K562 (cell line): ENCODE measurements around the gene SRCAP. TPM values are rescaled to one million over a fixed set of nuclear protein-coding genes. Genes with fewer than 3 reads are reported as not detected.

ENCODE experiments used
- BACH1 ChIP-seq: fragments of 200-800 bp; sonication (Bioruptor generic); IDR thresholded peaks from 2 replicates; pipeline ENCODE4 v1.6.1; 2016; ENCODE audit warnings: missing genetic modification characterization, missing compliant biosample characterization
- FIP1L1 ChIP-seq: fragments of 200-400 bp; formaldehyde crosslinking; IDR thresholded peaks from 2 replicates; pipeline ENCODE4 v1.6.1; 2018; ENCODE audit warnings: mild to moderate bottlenecking, low read depth, low read length; ENCODE audit not compliant: poor library complexity, severe bottlenecking
- PHF21A ChIP-seq: fragments of 450-650 bp; IDR thresholded peaks from 2 replicates; pipeline ENCODE4 v1.6.1; 2017; ENCODE audit warnings: low read depth, borderline replicate concordance
- PTBP1 ChIP-seq: fragments of 200-400 bp; formaldehyde crosslinking; IDR thresholded peaks from 2 replicates; pipeline ENCODE4 v1.6.1; 2017; ENCODE audit warnings: low read depth, low read length
- SLC30A9 ChIP-seq: fragments of 250-450 bp; sonication (Bioruptor Pico); IDR thresholded peaks from 2 replicates; pipeline ENCODE4 v1.8.0; 2022; ENCODE audit warnings: mild to moderate bottlenecking, moderate library complexity
- TCF3 ChIP-seq: sonication (generic); formaldehyde crosslinking; IDR thresholded peaks from 2 replicates; pipeline ENCODE4 v1.4.0; 2020; ENCODE audit warnings: mild to moderate bottlenecking, missing genetic modification reagents
- ZKSCAN3 ChIP-seq: fragments of 250-450 bp; sonication (Bioruptor Pico); IDR thresholded peaks from 2 replicates; pipeline ENCODE4 v1.4.0; 2020
- ZNF561 ChIP-seq: fragments of 450-650 bp; formaldehyde crosslinking; conservative IDR thresholded peaks from 2 replicates; pipeline ENCODE4 v1.4.0; 2020; ENCODE audit warnings: mild to moderate bottlenecking, moderate library complexity
- polyA plus RNA-seq, 8 experiments: library from polyadenylated mRNA; depleted of rRNA in 4 of 8; stranded (reverse) in 5 of 8; unstranded in 3 of 8; fragments of >200 nt; fragmentation: Nextera tagmentation in 2 of 8; fragmentation: Illumina TruSeq in 1 of 8; extraction: Ambion mirVana in 2 of 8; extraction: Trizol in 1 of 8; gene quantifications; 2 replicates each; pipeline versions ENCODE4 v1.2.1 to v1.2.3, GENCODE V29; 2011 to 2014; ENCODE audit warnings: inconsistent platforms in 1 of 8, missing spikeins in 1 of 8
- total RNA-seq, 7 experiments: library from RNA; depleted of rRNA in 6 of 7; stranded (reverse); fragments of >200 nt in 6 of 7; fragmentation: Illumina TruSeq in 2 of 7; extraction: Trizol in 2 of 7; gene quantifications; 2 replicates each; pipeline versions ENCODE4 v1.2.1 to v1.2.3, GENCODE V29; 2011 to 2021; ENCODE audit warnings: low replicate concordance in 1 of 7
- TF ChIP-seq, protein P1 (sequence below), 2 experiments: fragments of 450-650 bp in 1 of 2; IDR thresholded peaks; 2 replicates each; pipeline ENCODE4 v1.6.1; 2011 to 2017; ENCODE audit warnings: low read depth in 2 of 2, antibody characterized with exemption in 1 of 2, borderline replicate concordance in 1 of 2, low read length in 1 of 2, mild to moderate bottlenecking in 1 of 2, mixed read lengths in 1 of 2; ENCODE audit not compliant: control insufficient read depth in 1 of 2
- TF ChIP-seq, protein P2 (sequence below): fragments of 200-600 bp; sonication (generic); IDR thresholded peaks from one replicate; pipeline ENCODE4 v1.6.1; 2012; ENCODE audit warnings: mild to moderate bottlenecking, low read depth, low read length, inconsistent platforms
- TF ChIP-seq, protein P3 (sequence below): fragments of 450-650 bp; formaldehyde crosslinking; conservative IDR thresholded peaks from 2 replicates; pipeline ENCODE4 v1.4.0; 2022; ENCODE audit warnings: mild to moderate bottlenecking, missing genetic modification characterization

Gene SRCAP
- total and polyA plus RNA-seq, 9 of the 15 experiments (the other 6 are each of a cell fraction or from before 2014, with no cell fraction given), result 0.21 to 62.6 (median 5.8) TPM

- TF ChIP-seq, protein P1, sequence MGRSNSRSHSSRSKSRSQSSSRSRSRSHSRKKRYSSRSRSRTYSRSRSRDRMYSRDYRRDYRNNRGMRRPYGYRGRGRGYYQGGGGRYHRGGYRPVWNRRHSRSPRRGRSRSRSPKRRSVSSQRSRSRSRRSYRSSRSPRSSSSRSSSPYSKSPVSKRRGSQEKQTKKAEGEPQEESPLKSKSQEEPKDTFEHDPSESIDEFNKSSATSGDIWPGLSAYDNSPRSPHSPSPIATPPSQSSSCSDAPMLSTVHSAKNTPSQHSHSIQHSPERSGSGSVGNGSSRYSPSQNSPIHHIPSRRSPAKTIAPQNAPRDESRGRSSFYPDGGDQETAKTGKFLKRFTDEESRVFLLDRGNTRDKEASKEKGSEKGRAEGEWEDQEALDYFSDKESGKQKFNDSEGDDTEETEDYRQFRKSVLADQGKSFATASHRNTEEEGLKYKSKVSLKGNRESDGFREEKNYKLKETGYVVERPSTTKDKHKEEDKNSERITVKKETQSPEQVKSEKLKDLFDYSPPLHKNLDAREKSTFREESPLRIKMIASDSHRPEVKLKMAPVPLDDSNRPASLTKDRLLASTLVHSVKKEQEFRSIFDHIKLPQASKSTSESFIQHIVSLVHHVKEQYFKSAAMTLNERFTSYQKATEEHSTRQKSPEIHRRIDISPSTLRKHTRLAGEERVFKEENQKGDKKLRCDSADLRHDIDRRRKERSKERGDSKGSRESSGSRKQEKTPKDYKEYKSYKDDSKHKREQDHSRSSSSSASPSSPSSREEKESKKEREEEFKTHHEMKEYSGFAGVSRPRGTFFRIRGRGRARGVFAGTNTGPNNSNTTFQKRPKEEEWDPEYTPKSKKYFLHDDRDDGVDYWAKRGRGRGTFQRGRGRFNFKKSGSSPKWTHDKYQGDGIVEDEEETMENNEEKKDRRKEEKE (IDR thresholded peaks at IDR 0.05; ENCODE audit: borderline replicate concordance in 1 of 2, control insufficient read depth in 1 of 2, low read depth in 2 of 2, low read length in 1 of 2), result no peak
- no peak for TF ChIP-seq ZNF561 (CRISPR knock-in tag)
- TF ChIP-seq SLC30A9 (CRISPR knock-in tag), result no peak
- TF ChIP-seq BACH1 (tag), result no peak
- TF ChIP-seq, protein P2, sequence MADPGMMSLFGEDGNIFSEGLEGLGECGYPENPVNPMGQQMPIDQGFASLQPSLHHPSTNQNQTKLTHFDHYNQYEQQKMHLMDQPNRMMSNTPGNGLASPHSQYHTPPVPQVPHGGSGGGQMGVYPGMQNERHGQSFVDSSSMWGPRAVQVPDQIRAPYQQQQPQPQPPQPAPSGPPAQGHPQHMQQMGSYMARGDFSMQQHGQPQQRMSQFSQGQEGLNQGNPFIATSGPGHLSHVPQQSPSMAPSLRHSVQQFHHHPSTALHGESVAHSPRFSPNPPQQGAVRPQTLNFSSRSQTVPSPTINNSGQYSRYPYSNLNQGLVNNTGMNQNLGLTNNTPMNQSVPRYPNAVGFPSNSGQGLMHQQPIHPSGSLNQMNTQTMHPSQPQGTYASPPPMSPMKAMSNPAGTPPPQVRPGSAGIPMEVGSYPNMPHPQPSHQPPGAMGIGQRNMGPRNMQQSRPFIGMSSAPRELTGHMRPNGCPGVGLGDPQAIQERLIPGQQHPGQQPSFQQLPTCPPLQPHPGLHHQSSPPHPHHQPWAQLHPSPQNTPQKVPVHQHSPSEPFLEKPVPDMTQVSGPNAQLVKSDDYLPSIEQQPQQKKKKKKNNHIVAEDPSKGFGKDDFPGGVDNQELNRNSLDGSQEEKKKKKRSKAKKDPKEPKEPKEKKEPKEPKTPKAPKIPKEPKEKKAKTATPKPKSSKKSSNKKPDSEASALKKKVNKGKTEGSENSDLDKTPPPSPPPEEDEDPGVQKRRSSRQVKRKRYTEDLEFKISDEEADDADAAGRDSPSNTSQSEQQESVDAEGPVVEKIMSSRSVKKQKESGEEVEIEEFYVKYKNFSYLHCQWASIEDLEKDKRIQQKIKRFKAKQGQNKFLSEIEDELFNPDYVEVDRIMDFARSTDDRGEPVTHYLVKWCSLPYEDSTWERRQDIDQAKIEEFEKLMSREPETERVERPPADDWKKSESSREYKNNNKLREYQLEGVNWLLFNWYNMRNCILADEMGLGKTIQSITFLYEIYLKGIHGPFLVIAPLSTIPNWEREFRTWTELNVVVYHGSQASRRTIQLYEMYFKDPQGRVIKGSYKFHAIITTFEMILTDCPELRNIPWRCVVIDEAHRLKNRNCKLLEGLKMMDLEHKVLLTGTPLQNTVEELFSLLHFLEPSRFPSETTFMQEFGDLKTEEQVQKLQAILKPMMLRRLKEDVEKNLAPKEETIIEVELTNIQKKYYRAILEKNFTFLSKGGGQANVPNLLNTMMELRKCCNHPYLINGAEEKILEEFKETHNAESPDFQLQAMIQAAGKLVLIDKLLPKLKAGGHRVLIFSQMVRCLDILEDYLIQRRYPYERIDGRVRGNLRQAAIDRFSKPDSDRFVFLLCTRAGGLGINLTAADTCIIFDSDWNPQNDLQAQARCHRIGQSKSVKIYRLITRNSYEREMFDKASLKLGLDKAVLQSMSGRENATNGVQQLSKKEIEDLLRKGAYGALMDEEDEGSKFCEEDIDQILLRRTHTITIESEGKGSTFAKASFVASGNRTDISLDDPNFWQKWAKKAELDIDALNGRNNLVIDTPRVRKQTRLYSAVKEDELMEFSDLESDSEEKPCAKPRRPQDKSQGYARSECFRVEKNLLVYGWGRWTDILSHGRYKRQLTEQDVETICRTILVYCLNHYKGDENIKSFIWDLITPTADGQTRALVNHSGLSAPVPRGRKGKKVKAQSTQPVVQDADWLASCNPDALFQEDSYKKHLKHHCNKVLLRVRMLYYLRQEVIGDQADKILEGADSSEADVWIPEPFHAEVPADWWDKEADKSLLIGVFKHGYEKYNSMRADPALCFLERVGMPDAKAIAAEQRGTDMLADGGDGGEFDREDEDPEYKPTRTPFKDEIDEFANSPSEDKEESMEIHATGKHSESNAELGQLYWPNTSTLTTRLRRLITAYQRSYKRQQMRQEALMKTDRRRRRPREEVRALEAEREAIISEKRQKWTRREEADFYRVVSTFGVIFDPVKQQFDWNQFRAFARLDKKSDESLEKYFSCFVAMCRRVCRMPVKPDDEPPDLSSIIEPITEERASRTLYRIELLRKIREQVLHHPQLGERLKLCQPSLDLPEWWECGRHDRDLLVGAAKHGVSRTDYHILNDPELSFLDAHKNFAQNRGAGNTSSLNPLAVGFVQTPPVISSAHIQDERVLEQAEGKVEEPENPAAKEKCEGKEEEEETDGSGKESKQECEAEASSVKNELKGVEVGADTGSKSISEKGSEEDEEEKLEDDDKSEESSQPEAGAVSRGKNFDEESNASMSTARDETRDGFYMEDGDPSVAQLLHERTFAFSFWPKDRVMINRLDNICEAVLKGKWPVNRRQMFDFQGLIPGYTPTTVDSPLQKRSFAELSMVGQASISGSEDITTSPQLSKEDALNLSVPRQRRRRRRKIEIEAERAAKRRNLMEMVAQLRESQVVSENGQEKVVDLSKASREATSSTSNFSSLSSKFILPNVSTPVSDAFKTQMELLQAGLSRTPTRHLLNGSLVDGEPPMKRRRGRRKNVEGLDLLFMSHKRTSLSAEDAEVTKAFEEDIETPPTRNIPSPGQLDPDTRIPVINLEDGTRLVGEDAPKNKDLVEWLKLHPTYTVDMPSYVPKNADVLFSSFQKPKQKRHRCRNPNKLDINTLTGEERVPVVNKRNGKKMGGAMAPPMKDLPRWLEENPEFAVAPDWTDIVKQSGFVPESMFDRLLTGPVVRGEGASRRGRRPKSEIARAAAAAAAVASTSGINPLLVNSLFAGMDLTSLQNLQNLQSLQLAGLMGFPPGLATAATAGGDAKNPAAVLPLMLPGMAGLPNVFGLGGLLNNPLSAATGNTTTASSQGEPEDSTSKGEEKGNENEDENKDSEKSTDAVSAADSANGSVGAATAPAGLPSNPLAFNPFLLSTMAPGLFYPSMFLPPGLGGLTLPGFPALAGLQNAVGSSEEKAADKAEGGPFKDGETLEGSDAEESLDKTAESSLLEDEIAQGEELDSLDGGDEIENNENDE, result no peak
- no peak for TF ChIP-seq TCF3 (CRISPR knock-in tag)
- no peak for TF ChIP-seq ZKSCAN3
- no peak for TF ChIP-seq FIP1L1
- no peak for TF ChIP-seq PHF21A
- TF ChIP-seq, protein P3, sequence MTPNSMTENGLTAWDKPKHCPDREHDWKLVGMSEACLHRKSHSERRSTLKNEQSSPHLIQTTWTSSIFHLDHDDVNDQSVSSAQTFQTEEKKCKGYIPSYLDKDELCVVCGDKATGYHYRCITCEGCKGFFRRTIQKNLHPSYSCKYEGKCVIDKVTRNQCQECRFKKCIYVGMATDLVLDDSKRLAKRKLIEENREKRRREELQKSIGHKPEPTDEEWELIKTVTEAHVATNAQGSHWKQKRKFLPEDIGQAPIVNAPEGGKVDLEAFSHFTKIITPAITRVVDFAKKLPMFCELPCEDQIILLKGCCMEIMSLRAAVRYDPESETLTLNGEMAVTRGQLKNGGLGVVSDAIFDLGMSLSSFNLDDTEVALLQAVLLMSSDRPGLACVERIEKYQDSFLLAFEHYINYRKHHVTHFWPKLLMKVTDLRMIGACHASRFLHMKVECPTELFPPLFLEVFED, result no peak
- no peak for TF ChIP-seq PTBP1
These were observed 1.5 kb upstream of the SRCAP start (continued) for GRCh38 chr16:30697264-30698138.
